ENCODE measurements around the gene RYR1. TPM values are rescaled to one million over a fixed set of nuclear protein-coding genes. Genes with fewer than 3 reads are reported as not detected.

Gene RYR1
- total and polyA plus RNA-seq, 2 of the 13 experiments (the other 11 are each of a cell fraction or from before 2014, with no cell fraction given) = 0.03 TPM; not detected in 1

DNA sequence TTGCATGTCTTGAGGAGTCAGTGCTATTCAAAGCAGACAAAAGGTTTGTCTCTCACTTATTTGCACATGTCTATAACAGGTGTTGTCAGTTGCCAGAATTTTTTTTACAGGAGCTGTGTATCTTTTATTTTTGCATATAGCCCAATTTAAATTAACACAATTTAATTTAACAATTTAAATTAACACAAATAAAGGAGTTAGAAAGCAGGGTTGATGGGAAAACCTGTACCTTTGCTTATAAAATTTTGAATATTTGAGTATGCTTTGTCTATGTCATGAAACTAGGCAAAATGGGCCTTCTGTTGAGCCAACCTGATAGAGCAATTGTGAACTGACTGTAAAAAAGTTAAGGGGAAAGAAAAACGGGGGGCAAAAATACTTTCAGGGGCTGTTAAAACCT, 106.3 kb downstream of the RYR1 start (continued):
- no peak for TF ChIP-seq ZNF296 (CRISPR knock-in tag; conservative IDR thresholded peaks at IDR 0.05)
- TF ChIP-seq, protein P1, sequence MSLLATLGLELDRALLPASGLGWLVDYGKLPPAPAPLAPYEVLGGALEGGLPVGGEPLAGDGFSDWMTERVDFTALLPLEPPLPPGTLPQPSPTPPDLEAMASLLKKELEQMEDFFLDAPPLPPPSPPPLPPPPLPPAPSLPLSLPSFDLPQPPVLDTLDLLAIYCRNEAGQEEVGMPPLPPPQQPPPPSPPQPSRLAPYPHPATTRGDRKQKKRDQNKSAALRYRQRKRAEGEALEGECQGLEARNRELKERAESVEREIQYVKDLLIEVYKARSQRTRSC (CRISPR knock-in tag; IDR thresholded peaks at IDR 0.05; ENCODE audit: low read depth) = no peak

DNA sequence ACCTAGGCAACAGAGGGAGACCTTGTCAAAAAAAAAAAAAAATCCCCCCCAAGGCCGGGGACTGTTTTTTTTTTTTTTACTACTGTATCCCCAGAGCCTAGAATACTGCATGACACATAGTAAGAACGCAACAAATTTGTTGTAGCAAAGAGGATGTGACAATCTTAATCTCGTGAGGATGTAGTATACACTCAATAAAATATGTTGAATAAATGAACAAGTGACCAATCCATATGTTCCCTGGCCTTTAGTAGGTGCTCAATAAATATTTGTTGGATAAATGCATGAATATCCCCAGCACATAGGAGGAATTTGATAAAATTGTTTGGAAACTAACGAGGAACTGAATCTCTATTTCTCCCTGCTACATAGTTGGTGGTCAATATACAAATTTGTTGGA, 108.5 kb downstream of the RYR1 start:
- Histone ChIP-seq H3K4me2 (ENCODE audit: low read depth, low read length) (no peak overlapping the region), H4K20me1 (ENCODE audit: insufficient read depth, low read length) (no peaks in the 10 kb centered on the region), H3K27me3 (ENCODE audit: control insufficient read depth in 1 of 2, insufficient read depth in 2 of 2, low read length in 2 of 2) (peaks cover 0 to 6% of the 10 kb centered on the region in 2 experiments; a peak in 3 of 5 replicates), H2AFZ (ENCODE audit: low read length) (no peak overlapping the region), H3K36me3 (replicated peaks in 1 of 2; ENCODE audit: control insufficient read depth in 1 of 2, insufficient read depth in 2 of 2, low read length in 2 of 2) (no peaks in the 10 kb centered on the region), H3K4me1 (ENCODE audit: insufficient read depth, low read length) (peaks cover 19% of the 10 kb centered on the region), H3K4me3 (replicated peaks in 1 of 3; ENCODE audit: insufficient read depth in 1 of 3, low read depth in 2 of 3, low read length in 3 of 3) (no peak overlapping the region), H3K9me3 (ENCODE audit: low read length) (no peaks in the 10 kb centered on the region), H3K9ac (ENCODE audit: insufficient read depth, low read depth, low read length) (no peak overlapping the region), H3K27ac (ENCODE audit: extremely low read length, insufficient read depth, low read length) (no peak overlapping the region), H3K79me2 (ENCODE audit: insufficient read depth, low read length) (no peaks in the 10 kb centered on the region)
- TF ChIP-seq ZFY (CRISPR knock-in tag; IDR thresholded peaks at IDR 0.05) (no peak), ZMYM2 (CRISPR knock-in tag; IDR thresholded peaks at IDR 0.05) (no peak), JUND (CRISPR knock-in tag; IDR thresholded peaks at IDR 0.05) (no peak), NFIB (CRISPR knock-in tag; IDR thresholded peaks at IDR 0.05; ENCODE audit: borderline replicate concordance) (no peak), KLF9 (CRISPR knock-in tag; IDR thresholded peaks at IDR 0.05; ENCODE audit: low read depth) (no peak)
- TF ChIP-seq, protein P2, sequence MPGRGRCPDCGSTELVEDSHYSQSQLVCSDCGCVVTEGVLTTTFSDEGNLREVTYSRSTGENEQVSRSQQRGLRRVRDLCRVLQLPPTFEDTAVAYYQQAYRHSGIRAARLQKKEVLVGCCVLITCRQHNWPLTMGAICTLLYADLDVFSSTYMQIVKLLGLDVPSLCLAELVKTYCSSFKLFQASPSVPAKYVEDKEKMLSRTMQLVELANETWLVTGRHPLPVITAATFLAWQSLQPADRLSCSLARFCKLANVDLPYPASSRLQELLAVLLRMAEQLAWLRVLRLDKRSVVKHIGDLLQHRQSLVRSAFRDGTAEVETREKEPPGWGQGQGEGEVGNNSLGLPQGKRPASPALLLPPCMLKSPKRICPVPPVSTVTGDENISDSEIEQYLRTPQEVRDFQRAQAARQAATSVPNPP (CRISPR knock-in tag; IDR thresholded peaks at IDR 0.05) = no peak
- TF ChIP-seq, protein P3, sequence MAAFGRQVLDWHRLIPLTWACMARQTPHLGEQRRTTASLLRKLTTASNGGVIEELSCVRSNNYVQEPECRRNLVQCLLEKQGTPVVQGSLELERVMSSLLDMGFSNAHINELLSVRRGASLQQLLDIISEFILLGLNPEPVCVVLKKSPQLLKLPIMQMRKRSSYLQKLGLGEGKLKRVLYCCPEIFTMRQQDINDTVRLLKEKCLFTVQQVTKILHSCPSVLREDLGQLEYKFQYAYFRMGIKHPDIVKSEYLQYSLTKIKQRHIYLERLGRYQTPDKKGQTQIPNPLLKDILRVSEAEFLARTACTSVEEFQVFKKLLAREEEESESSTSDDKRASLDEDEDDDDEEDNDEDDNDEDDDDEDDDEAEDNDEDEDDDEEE (CRISPR knock-in tag; IDR thresholded peaks at IDR 0.05) = no peak
- POLR2A ChIA-PET = no interaction called here
- no TSS peak for BruUV-seq (replicated peaks)
- CTCF ChIA-PET (ENCODE audit: low intra/inter-chr PET ratio, low total read pairs) = no interaction called here
- ATAC-seq (no peak), FAIRE-seq (no peak), DNase-seq (ENCODE audit: low spot score) (no peak)
- WGBS (ENCODE audit: low lambda C conversion rate) = 27% methylated on average over 4 of the region's 4 CpGs
- intact Hi-C loops (cut with micrococcal nuclease; ENCODE audit: unreplicated experiment) (no loop called here), in situ Hi-C loops (cut with HindIII; ENCODE audit: extremely low pct_ligation_motif_present, low pct_unique_long_range_greater_than_20kb) (loop anchor here (10.0 kb wide), 1 partner anchor 93 kb away; no protein-coding TSS in a partner anchor)
